Lung (tissue), 12 donors: ENCODE measurements around the gene PIAS4. TPM values are rescaled to one million over a fixed set of nuclear protein-coding genes. Genes with fewer than 3 reads are reported as not detected.

Experiments used
- ATAC-seq: fragments of 200-7000 bp; cut with Tn5 transposase; one replicate; pipeline ENCODE4 v1.9.1; 2020; ENCODE audit warnings: moderate number of reproducible peaks; ENCODE audit not compliant: insufficient read depth, low FRiP score
- DNase-seq, 3 donors: peaks; one replicate each; pipeline ENCODE4 v3.0.0-alpha.2; 2013 to 2017
- H3K27ac ChIP-seq, 2 donors: one replicate each; pipeline ENCODE4 v1.5.1; 2013; ENCODE audit warnings: mild to moderate bottlenecking in 2 of 2, moderate library complexity in 2 of 2, control low read depth in 1 of 2, inconsistent platforms in 1 of 2, low read depth in 1 of 2, low read length in 1 of 2
- H3K27me3 ChIP-seq, 3 donors: one replicate each; pipeline ENCODE4 v1.5.1; 2013; ENCODE audit warnings: low read length in 2 of 3; ENCODE audit not compliant: control insufficient read depth in 3 of 3, insufficient read depth in 3 of 3
- H3K36me3 ChIP-seq, 4 donors: one replicate each; pipeline ENCODE4 v1.5.1; 2013; ENCODE audit warnings: low read length in 4 of 4, mild to moderate bottlenecking in 1 of 4, moderate library complexity in 1 of 4; ENCODE audit not compliant: control insufficient read depth in 4 of 4, insufficient read depth in 4 of 4
- H3K4me1 ChIP-seq, 5 donors: one replicate each; pipeline ENCODE4 v1.5.1; 2013; ENCODE audit warnings: low read length in 5 of 5, mild to moderate bottlenecking in 2 of 5, moderate library complexity in 1 of 5; ENCODE audit not compliant: control insufficient read depth in 5 of 5, insufficient read depth in 5 of 5
- H3K4me3 ChIP-seq: one replicate; pipeline ENCODE4 v1.5.1; 2013; ENCODE audit warnings: mild to moderate bottlenecking, control low read depth, moderate library complexity
- H3K9ac ChIP-seq, 2 donors: one replicate each; pipeline ENCODE4 v1.5.1; 2013; ENCODE audit warnings: low read length in 2 of 2, control low read depth in 1 of 2; ENCODE audit not compliant: insufficient read depth in 1 of 2
- H3K9me3 ChIP-seq, 4 donors: one replicate each; pipeline ENCODE4 v1.5.1; 2013; ENCODE audit warnings: low read length in 3 of 4, mild to moderate bottlenecking in 1 of 4, moderate library complexity in 1 of 4; ENCODE audit not compliant: control insufficient read depth in 4 of 4, insufficient read depth in 3 of 4
- WGBS, 2 donors: extraction: QIAGEN DNeasy Blood & Tissue Kit; methylation state at CpG; one replicate each; pipeline ENCODE4 v1.1.7; 2013; 5-methylcytosine and 5-hydroxymethylcytosine counted together
- polyA plus RNA-seq, 2 donors: library from polyadenylated mRNA; stranded (reverse); fragments of 200-250 nt; gene quantifications; one replicate each; pipeline ENCODE4 v1.2.1, GENCODE V29; 2013
- total RNA-seq, 2 donors: library from RNA; depleted of rRNA in 1 of 2; stranded (reverse); fragments of >200 nt in 1 of 2; gene quantifications; one replicate each; pipeline ENCODE4 v1.2.1, GENCODE V29; 2014 to 2021
- TF ChIP-seq, protein P1 (sequence below): IDR thresholded peaks from 2 replicates; pipeline ENCODE4 v1.5.1; 2012; ENCODE audit warnings: mild to moderate bottlenecking; ENCODE audit errors: control extremely low read depth, extremely low read depth
- donor health status: control.
- donor health status: control.
- donor health status: Bipolar disorder and iron deficiency.
- donor health status: healthy.
- donor health status: DM: yes; HTN: yes; CAD: no.

The PIAS4 gene
- total and polyA plus RNA-seq, 4 donors, result 9.9 to 46.2 (median 21.6) TPM

DNA sequence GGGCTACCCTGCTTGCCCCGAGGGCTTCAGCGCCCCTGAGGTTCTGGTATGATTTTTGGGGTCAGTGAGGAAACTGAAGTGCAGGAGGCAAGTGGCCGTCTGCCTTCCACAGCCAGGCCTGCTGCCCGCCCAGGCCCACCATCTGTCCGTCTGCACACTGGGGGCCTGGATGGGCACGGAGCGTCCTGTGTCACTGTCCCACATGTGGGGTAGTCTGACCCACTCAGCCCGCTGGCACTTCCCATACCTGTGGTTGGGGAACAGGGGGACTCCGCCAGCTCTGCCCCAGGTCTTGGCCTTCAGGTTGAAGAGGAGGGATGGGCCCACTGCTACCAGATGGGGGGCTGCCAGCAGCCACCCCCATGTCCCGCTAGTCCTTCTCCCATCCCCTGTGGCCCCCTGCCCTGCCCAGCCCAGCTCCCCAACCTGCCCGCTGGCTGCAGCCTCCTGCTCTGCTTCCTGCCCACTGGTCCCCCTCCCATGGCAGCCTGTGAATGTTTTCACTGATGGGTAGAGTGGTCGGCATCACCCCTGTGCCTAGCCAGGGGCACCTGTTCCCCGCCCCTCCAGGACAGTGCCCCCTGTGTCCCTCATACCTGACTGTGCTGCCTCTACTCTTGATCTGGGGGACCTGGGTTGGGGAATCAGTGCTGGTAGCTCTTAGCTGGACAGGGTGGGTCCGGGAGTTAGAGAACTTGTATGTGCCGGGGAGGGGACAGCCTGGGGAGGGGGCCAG, 9.5 kb downstream of the PIAS4 start:
- TF ChIP-seq, protein P1, sequence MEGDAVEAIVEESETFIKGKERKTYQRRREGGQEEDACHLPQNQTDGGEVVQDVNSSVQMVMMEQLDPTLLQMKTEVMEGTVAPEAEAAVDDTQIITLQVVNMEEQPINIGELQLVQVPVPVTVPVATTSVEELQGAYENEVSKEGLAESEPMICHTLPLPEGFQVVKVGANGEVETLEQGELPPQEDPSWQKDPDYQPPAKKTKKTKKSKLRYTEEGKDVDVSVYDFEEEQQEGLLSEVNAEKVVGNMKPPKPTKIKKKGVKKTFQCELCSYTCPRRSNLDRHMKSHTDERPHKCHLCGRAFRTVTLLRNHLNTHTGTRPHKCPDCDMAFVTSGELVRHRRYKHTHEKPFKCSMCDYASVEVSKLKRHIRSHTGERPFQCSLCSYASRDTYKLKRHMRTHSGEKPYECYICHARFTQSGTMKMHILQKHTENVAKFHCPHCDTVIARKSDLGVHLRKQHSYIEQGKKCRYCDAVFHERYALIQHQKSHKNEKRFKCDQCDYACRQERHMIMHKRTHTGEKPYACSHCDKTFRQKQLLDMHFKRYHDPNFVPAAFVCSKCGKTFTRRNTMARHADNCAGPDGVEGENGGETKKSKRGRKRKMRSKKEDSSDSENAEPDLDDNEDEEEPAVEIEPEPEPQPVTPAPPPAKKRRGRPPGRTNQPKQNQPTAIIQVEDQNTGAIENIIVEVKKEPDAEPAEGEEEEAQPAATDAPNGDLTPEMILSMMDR, result no peak
- peaks cover 0 to 3% (median 0%) of the 10 kb centered on the region in 4 donors for H3K9me3 ChIP-seq
- H3K36me3 ChIP-seq, result peaks cover 3 to 53% (median 18%) of the 10 kb centered on the region in 4 donors
- WGBS, 2 donors, result 91 to 93% methylated on average over 13 to 15 of the region's 15 CpGs
- no peak overlapping the region for H3K4me3 ChIP-seq
- ATAC-seq (no peak), DNase-seq (no peak)
- H3K27ac ChIP-seq, result no peak overlapping the region
- H3K4me1 ChIP-seq, result peaks cover 0 to 19% (median 0%) of the 10 kb centered on the region in 5 donors
- no peaks in the 10 kb centered on the region for H3K27me3 ChIP-seq
- H3K9ac ChIP-seq, result no peak overlapping the region

DNA sequence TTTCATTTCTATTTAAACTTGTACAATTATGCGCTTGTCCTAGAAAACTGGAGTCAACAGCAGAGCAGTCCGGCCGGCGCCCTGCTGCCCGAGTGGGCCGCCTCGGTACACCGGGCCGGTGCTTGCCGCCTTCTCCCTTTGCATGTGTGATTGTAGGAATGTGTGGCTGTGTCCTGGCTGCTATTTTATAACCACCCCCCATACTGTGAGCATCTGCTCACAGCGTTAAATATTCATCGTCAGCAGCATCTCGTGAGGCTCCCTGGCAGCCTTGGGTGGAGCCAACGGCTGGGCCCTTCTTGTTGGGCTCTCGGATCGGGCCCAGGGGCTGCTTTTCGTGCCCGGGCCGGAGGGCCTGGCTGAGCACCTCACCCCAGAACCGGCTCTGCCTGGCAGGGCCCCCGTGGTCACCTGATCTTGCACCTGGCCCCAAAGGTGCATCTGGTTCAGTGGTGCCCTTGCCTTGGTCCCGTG, 10.6 kb downstream of the PIAS4 start:
- Histone ChIP-seq H3K9ac (no peak overlapping the region), H3K27me3 (no peaks in the 10 kb centered on the region), H3K36me3 (peaks cover 3 to 47% (median 19%) of the 10 kb centered on the region in 4 donors), H3K4me3 (no peak overlapping the region), H3K27ac (no peak overlapping the region), H3K4me1 (peaks cover 0 to 19% (median 0%) of the 10 kb centered on the region in 5 donors), H3K9me3 (peaks cover 0 to 4% (median 0%) of the 10 kb centered on the region in 4 donors)
- WGBS, 2 donors, result 94% methylated on average over 22 of the region's 22 CpGs
- ATAC-seq (no peak), DNase-seq (no peak)
- TF ChIP-seq, protein P1, result no peak

GRCh38 chr19:4018775-4019504, 11.4 kb downstream of the PIAS4 start:
- Histone ChIP-seq H3K4me1 (peaks cover 0 to 23% (median 0%) of the 10 kb centered on the region in 5 donors), H3K36me3 (peaks cover 3 to 43% (median 14%) of the 10 kb centered on the region in 4 donors), H3K9ac (no peak overlapping the region), H3K27ac (no peak overlapping the region), H3K4me3 (no peak overlapping the region), H3K27me3 (no peaks in the 10 kb centered on the region), H3K9me3 (peaks cover 0 to 4% (median 0%) of the 10 kb centered on the region in 4 donors)
- DNase-seq (no peak), ATAC-seq (no peak)
- TF ChIP-seq, protein P1, result no peak
- 92 to 95% methylated on average over 19 of the region's 19 CpGs for WGBS, 2 donors
